Middle frontal gyrus (tissue), 1 donor: ENCODE data around the gene NRP2.

Experiments
- DNase-seq: peaks from one replicate; pipeline ENCODE4 v3.0.0-alpha.2; 2015; ENCODE audit warnings: low spot score; ENCODE audit errors: extremely low spot score

Gene NRP2

GRCh38 chr2:205682239-205682970, at the start of gene NRP2:
Gene NRP2 (plus strand): TSS chr2:205682501. CDS start chr2:205683291, 790 bp downstream.
- no peak for DNase-seq

- no peak for DNase-seq
Observed at GRCh38 chr2:205633994-205634393, 48.3 kb upstream of the NRP2 start.

DNA sequence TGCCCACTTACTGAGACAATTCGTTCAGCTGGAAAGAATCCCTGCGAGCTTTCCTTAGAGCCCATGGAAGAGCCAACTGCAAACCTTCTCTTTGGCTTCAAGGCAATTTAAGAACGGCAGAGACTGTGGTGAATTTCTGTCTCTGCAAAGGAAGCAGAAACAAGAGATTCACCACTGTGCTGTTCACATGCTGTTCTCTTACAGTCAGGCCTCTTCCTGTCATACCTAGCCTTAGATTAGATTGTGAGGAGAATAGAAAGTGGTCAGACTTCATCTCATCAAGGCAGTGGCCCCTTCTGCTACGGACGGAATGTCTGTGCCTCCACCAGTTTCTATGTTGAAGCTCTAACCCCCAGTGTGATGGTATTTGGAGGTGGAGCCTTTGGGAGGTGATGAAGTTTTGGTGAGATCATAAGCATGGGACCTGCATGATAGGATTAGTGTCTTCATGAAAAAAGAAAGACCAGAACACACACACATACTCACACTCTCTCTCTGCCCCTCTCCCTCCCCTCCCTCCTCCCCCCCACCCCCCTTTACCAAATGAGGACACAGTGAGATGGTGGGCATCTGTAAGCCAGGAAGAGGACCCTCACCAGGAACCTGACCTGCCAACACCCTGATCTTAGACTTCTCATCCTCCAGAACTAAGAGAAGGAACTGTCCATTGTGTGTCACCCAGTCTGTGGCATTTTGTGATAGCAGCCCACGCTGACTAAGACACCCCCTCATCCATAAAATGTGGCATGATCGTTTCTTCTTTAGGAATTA, 45.6 kb upstream of the NRP2 start:
- DNase-seq, result no peak

DNA sequence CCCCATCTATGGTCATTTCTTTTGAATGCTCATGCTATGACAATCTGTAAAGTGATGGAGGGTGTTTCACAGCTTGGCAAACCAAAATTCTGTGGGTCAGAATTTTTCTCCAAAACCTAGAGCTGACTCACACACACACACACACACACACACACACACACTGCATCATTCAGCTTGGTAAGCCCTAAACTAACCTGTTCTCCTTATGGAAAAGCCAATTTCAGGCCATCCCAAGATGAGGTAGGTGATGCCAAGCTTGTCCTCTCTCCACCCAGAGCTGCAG, 45.0 kb upstream of the NRP2 start:
- no peak for DNase-seq

GRCh38 chr2:205637779-205638503, 44.4 kb upstream of the NRP2 start:
- no peak for DNase-seq

- no peak for DNase-seq
Observed at GRCh38 chr2:205640716-205641115, 41.6 kb upstream of the NRP2 start.

- no peak for DNase-seq
Observed at GRCh38 chr2:205642599-205643356, 39.5 kb upstream of the NRP2 start.

GRCh38 chr2:205643391-205643885, 38.9 kb upstream of the NRP2 start:
- no peak for DNase-seq

DNA sequence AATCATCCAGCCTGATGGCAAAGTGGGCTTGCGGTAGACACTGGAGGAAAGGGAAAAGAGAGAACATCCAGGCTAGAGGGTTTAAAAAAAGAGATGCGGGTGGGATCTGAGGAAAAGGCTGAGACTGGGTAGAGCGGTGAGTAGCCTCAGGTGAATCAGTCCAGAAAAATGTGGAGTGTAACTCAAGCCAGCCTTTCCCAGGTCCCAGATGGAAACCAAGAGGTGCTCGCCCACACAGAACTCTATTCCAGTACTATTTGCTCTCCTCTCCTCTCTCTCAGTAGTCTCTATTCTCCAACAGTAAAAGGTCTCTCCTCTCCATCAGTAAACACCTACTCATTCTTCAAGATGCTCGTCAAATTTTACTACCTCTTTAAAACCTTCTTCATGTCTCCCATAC, 38.3 kb upstream of the NRP2 start:
- no peak for DNase-seq

DNA sequence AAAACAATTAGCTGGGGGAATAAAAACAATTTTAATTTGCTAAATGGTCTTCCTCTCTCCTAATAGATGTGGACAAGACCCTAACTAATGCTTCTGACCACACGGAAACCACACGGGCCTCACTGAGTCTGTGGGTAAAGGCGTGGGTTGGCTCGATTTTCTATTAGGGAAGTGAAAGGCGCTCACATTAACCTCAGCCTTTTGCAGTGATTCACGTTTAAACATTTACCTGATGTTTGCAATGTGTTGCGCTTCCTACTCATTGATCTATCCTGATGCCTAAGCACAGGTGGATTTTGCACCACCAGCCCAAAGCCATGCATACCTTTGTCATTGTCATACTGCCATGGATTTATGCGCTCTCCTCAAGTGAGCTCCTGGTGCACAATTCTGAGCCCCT, 35.6 kb upstream of the NRP2 start:
- DNase-seq, result no peak

- DNase-seq, result no peak
Observed at GRCh38 chr2:205650450-205650849, 31.9 kb upstream of the NRP2 start.

- no peak for DNase-seq
Observed at GRCh38 chr2:205650931-205651330, 31.4 kb upstream of the NRP2 start.

GRCh38 chr2:205651719-205652118, 30.6 kb upstream of the NRP2 start:
- no peak for DNase-seq

GRCh38 chr2:205654878-205655605, 27.3 kb upstream of the NRP2 start:
- DNase-seq, result no peak

- DNase-seq, result no peak
Observed at GRCh38 chr2:205655779-205656456, 26.4 kb upstream of the NRP2 start.

DNA sequence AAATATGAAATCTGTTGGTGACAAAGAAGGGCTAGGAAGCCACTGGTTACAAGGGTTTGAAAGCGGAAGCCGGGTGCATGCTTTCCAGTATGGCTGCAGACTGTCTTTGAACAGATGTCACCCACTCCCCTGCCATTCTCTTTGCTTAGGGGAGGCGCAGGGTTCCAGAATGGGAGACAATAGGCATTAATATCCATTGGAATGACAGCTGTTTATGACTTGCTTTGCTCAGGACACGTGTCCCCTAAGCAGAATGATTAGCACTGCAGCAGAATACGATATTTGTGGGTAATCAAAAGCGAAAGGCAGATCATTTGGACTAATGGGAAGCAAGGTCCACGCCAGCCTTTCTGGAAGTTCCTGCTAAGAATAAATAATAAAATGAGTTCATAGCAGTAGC, 25.8 kb upstream of the NRP2 start:
- DNase-seq, result no peak

GRCh38 chr2:205656941-205657340, 25.4 kb upstream of the NRP2 start:
- no peak for DNase-seq

DNA sequence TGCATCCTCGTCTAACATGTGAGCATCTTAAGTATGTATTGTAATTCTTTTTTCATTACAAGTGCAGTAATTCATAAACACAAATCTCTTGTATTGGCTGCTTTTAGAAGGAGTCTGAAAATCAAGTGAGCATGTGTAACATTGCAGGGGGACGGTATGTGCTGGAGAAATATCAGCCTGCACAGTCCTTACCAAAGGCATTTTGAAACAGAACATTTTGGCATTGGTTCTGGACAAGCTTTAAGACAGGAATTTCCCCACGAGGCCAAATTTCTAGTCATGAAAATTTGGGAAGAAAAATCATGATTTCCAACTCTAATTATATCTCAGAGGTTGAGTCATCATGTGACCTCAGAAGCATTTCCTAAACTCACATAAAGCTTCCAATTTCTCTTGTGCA, 24.7 kb upstream of the NRP2 start:
- DNase-seq, result no peak

GRCh38 chr2:205658068-205658467, 24.2 kb upstream of the NRP2 start:
- DNase-seq, result no peak

GRCh38 chr2:205658572-205658971, 23.7 kb upstream of the NRP2 start:
- DNase-seq, result no peak
